Endothelial cell of umbilical vein (primary cell): Measurements from ENCODE around the gene MITF. TPM values are rescaled to one million over a fixed set of nuclear protein-coding genes. Genes with fewer than 3 reads are reported as not detected.

ENCODE experiments used
- BruUV-seq: library from RNA; stranded (reverse); fragments of 400-500 nt; replicated peaks from 2 replicates; lab custom pipeline; 2021; lab: Mats Ljungman, UMichigan
- CTCF ChIA-PET: fragments of 300-600, 350-600 bp; sonication (Branson Sonifier 250); formaldehyde crosslinking; loops from one replicate; lab custom pipeline; 2021; ENCODE audit warnings: antibody characterized with exemption, inconsistent platforms; lab: Charles Lee
- POLR2A ChIA-PET: fragments of 300-600, 350-600 bp; sonication (Branson Sonifier 250); formaldehyde crosslinking; loops from one replicate; lab custom pipeline; 2021; ENCODE audit warnings: antibody characterized with exemption, inconsistent platforms; lab: Charles Lee
- DNase-seq: peaks from one replicate; pipeline ENCODE4 v3.0.0-alpha.2; 2011; ENCODE audit warnings: low read depth, low spot score
- FAIRE-seq: peaks from 2 replicates; lab custom pipeline; 2011; peaks lifted over from hg19 to GRCh38; lab: Jason Lieb, UNC
- H2AFZ ChIP-seq: 2 replicates; pipeline ENCODE4 v1.6.0; 2012; ENCODE audit warnings: low read depth, low read length, control low read depth, inconsistent platforms
- H3K27ac ChIP-seq: 2 replicates; pipeline ENCODE4 v1.5.1; 2011; ENCODE audit warnings: low read depth, mild to moderate bottlenecking, control low read depth, low read length, moderate library complexity; ENCODE audit not compliant: insufficient read depth
- H3K27me3 ChIP-seq, 2 experiments: 2 replicates each; pipeline versions ENCODE4 v1.6.0 to v1.6.1; 2011; ENCODE audit warnings: low read length in 2 of 2, mixed read lengths in 1 of 2; ENCODE audit not compliant: control insufficient read depth in 2 of 2, insufficient read depth in 2 of 2
- H3K36me3 ChIP-seq, 2 experiments: 2 replicates in 1 of 2; 3 replicates in 1 of 2; pipeline ENCODE4 v1.5.1; 2011; ENCODE audit warnings: low read length in 2 of 2, mild to moderate bottlenecking in 1 of 2, moderate library complexity in 1 of 2; ENCODE audit not compliant: control insufficient read depth in 2 of 2, insufficient read depth in 2 of 2; ENCODE audit errors: extremely low read depth in 1 of 2
- H3K4me1 ChIP-seq: 3 replicates; pipeline ENCODE4 v1.5.1; 2011; ENCODE audit warnings: mild to moderate bottlenecking, low read length; ENCODE audit not compliant: control insufficient read depth, insufficient read depth; ENCODE audit errors: extremely low read depth
- H3K4me2 ChIP-seq: 2 replicates; pipeline ENCODE4 v1.6.1; 2011; ENCODE audit warnings: low read length, control low read depth, mixed read lengths; ENCODE audit not compliant: insufficient read depth
- H3K4me3 ChIP-seq, 3 experiments: fragments of 200-600 bp in 1 of 3; sonication (generic), shearing (Covaris generic) in 1 of 3; replicated peaks in 1 of 3; 2 replicates each; pipeline ENCODE4 v1.5.1; 2011 to 2016; ENCODE audit warnings: control low read depth in 3 of 3, low read length in 3 of 3, mild to moderate bottlenecking in 2 of 3, inconsistent platforms in 1 of 3, low read depth in 1 of 3, moderate library complexity in 1 of 3; ENCODE audit not compliant: insufficient read depth in 1 of 3
- H3K79me2 ChIP-seq: 2 replicates; pipeline ENCODE4 v1.6.0; 2012; ENCODE audit warnings: low read length, inconsistent platforms; ENCODE audit not compliant: control insufficient read depth, insufficient read depth
- H3K9ac ChIP-seq: replicated peaks from 2 replicates; pipeline ENCODE3; 2011; ENCODE audit warnings: low read length, control low read depth; ENCODE audit not compliant: insufficient read depth; ENCODE audit errors: extremely low read depth
- H3K9me1 ChIP-seq: replicated peaks from 3 replicates; pipeline ENCODE4 v1.6.0; 2011; ENCODE audit warnings: mild to moderate bottlenecking, low read length; ENCODE audit not compliant: control insufficient read depth, insufficient read depth; ENCODE audit errors: extremely low read depth
- H3K9me3 ChIP-seq: replicated peaks from 2 replicates; pipeline ENCODE4 v1.5.1; 2012; ENCODE audit warnings: low read length, inconsistent platforms; ENCODE audit not compliant: control insufficient read depth, insufficient read depth
- H4K20me1 ChIP-seq: replicated peaks from 2 replicates; pipeline ENCODE3; 2011; ENCODE audit warnings: mild to moderate bottlenecking, low read length; ENCODE audit not compliant: control insufficient read depth, insufficient read depth; ENCODE audit errors: extremely low read depth
- CTCF ChIP-seq, 2 donors: IDR thresholded peaks; 1 replicate in 1 of 2; 2 replicates in 1 of 2; pipeline ENCODE4 v1.5.1; 2011; ENCODE audit warnings: low read length in 2 of 2, mild to moderate bottlenecking in 2 of 2, moderate library complexity in 2 of 2, control low read depth in 1 of 2, inconsistent platforms in 1 of 2, low read depth in 1 of 2; ENCODE audit not compliant: insufficient read depth in 1 of 2; ENCODE audit errors: extremely low read depth in 1 of 2
- EZH2 ChIP-seq: IDR thresholded peaks from 2 replicates; pipeline ENCODE4 v1.6.1; 2012; ENCODE audit warnings: borderline replicate concordance, low read depth, mild to moderate bottlenecking, moderate library complexity, low read length, inconsistent platforms; ENCODE audit not compliant: severe bottlenecking
- FOS ChIP-seq: IDR thresholded peaks from 2 replicates; pipeline ENCODE4 v1.6.1; 2011; ENCODE audit warnings: mild to moderate bottlenecking, low read length, moderate library complexity, borderline replicate concordance; ENCODE audit not compliant: insufficient read depth
- GATA2 ChIP-seq: IDR thresholded peaks from 2 replicates; pipeline ENCODE4 v1.7.0; 2011; ENCODE audit warnings: low read depth, mild to moderate bottlenecking, moderate library complexity, mixed read lengths, low read length; ENCODE audit not compliant: insufficient read length, insufficient read depth
- JUN ChIP-seq: IDR thresholded peaks from 2 replicates; pipeline ENCODE4 v1.6.1; 2011; ENCODE audit warnings: borderline replicate concordance, low read depth; ENCODE audit not compliant: insufficient read length, insufficient read depth
- MYC ChIP-seq: IDR thresholded peaks from one replicate; pipeline ENCODE4 v1.6.1; 2011; ENCODE audit warnings: mild to moderate bottlenecking, low read depth, low read length
- POLR2A ChIP-seq: IDR thresholded peaks from 2 replicates; pipeline ENCODE4 v1.6.1; 2012; ENCODE audit warnings: low read depth, mild to moderate bottlenecking, control low read depth, low read length
- POLR2AphosphoS5 ChIP-seq: IDR thresholded peaks from 2 replicates; pipeline ENCODE4 v1.6.1; 2012; ENCODE audit warnings: low read depth, mild to moderate bottlenecking, control low read depth, low read length, moderate library complexity; ENCODE audit not compliant: insufficient read depth
- dilution Hi-C: fragments of 300-500 bp; cut with MboI; formaldehyde crosslinking; loops from one replicate; pipeline ENCODE4 v1.15.0; 2019; ENCODE audit warnings: low sequenced_read_pairs; ENCODE audit not compliant: extremely low pct_ligation_motif_present
- intact Hi-C: fragments of 100-400 bp; cut with micrococcal nuclease; formaldehyde crosslinking; loops from one replicate; pipeline ENCODE4 v1.10.0; 2022
- polyA plus RNA-seq, 4 experiments: library from polyadenylated mRNA; depleted of rRNA in 3 of 4; stranded (reverse) in 3 of 4; unstranded in 1 of 4; fragments of >200 nt; gene quantifications; 2 replicates each; pipeline versions ENCODE4 v1.2.1 to v1.2.3, GENCODE V29; 2011 to 2012; ENCODE audit warnings: missing spikeins in 1 of 4
- total RNA-seq: library from RNA; stranded (reverse); gene quantifications from 2 replicates; pipeline ENCODE4 v1.2.3, GENCODE V29; 2021
- TF ChIP-seq, protein P1 (sequence below): IDR thresholded peaks from 2 replicates; pipeline ENCODE4 v1.6.1; 2011; ENCODE audit not compliant: insufficient read depth, insufficient read length

MITF gene
- total and polyA plus RNA-seq, 2 donors (not counting 3 experiments of a cell fraction or from before 2014, with no cell fraction given): 1.6 to 2.5 TPM

GRCh38 chr3:69925506-69925905, 186.2 kb downstream of the MITF start:
- FAIRE-seq (no peak), DNase-seq (no peak)
- Histone ChIP-seq H3K4me1 (no peaks in the 10 kb centered on the region), H3K36me3 (no peaks in the 10 kb centered on the region), H3K4me3 (no peak overlapping the region), H3K9me3 (no peaks in the 10 kb centered on the region), H3K9ac (no peak overlapping the region), H3K27me3 (no peaks in the 10 kb centered on the region), H2AFZ (no peak overlapping the region), H3K27ac (no peak overlapping the region), H4K20me1 (no peaks in the 10 kb centered on the region), H3K79me2 (no peaks in the 10 kb centered on the region), H3K9me1 (no peaks in the 10 kb centered on the region), H3K4me2 (no peak overlapping the region)
- dilution Hi-C loops: no loop called here
- ChIA-PET POLR2A (no interaction called here), CTCF (interaction anchor here (1.4 kb wide), 1 partner anchor 10 kb away, joined by 4 read pairs; no protein-coding TSS in a partner anchor)
- BruUV-seq: no TSS peak
- intact Hi-C loops: no loop called here
- TF ChIP-seq JUN (no peak), GATA2 (no peak), EZH2 (no peak), FOS (no peak), CTCF (IDR thresholded peaks at IDR 0.05; ENCODE audit: extremely low read depth in 1 of 2, insufficient read depth in 1 of 2, low read depth in 1 of 2, low read length in 2 of 2) (no peak), POLR2AphosphoS5 (no peak), POLR2A (no peak), MYC (no peak)
- TF ChIP-seq, protein P1, sequence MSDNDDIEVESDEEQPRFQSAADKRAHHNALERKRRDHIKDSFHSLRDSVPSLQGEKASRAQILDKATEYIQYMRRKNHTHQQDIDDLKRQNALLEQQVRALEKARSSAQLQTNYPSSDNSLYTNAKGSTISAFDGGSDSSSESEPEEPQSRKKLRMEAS: no peak
